ENCODE data around the gene CAPZB. TPM values are rescaled to one million over a fixed set of nuclear protein-coding genes. Genes with fewer than 3 reads are reported as not detected.

Gene CAPZB
- polyA plus RNA-seq, 1 of the 3 experiments (the other 2 are of a cell fraction): 122 TPM

- Histone ChIP-seq H3K9ac (no peak overlapping the region), H3K79me2 (ENCODE audit: insufficient read depth) (peaks cover 6% of the 10 kb centered on the region; the same call in 1 of the 2 replicates), H3F3A (replicated peaks; ENCODE audit: insufficient read depth) (no peaks in the 10 kb centered on the region), H3K4me2 (no peak overlapping the region), H3K36me3 (replicated peaks in 1 of 2; ENCODE audit: control insufficient read depth in 1 of 2, insufficient read depth in 2 of 2, low read length in 1 of 2) (peaks cover 11 to 57% of the 10 kb centered on the region in 2 experiments), H4K20me1 (ENCODE audit: insufficient read depth) (peaks cover 10% of the 10 kb centered on the region; the same call in 1 of the 2 replicates), H3K27ac (ENCODE audit: low read depth in 2 of 2, low read length in 1 of 2) (peak overlapping the region in 1 of 2 experiments; percentile 80; a peak in 2 of 4 replicates), H3K4me3 (ENCODE audit: low read depth in 2 of 2, low read length in 1 of 2) (no peak overlapping the region), H3K9me3 (no peaks in the 10 kb centered on the region), H2AFZ (ENCODE audit: low read depth) (no peak overlapping the region), H3K27me3 (ENCODE audit: insufficient read depth) (no peaks in the 10 kb centered on the region), H3K4me1 (ENCODE audit: control insufficient read depth in 1 of 2, insufficient read depth in 2 of 2, low read depth in 1 of 2, low read length in 1 of 2) (peaks cover 0 to 65% of the 10 kb centered on the region in 2 experiments; a peak in 1 of 4 replicates), H3K9me2 (no peaks in the 10 kb centered on the region)
- no peak for DNase-seq
- ChIA-PET CTCF (interaction anchor here (0.6 to 13.7 kb wide), 21 partner anchors 11 to 322 kb away, joined by 3 to 235 read pairs (median 5); partner anchors contain the start of gene NBL1), POLR2A (no interaction called here)
- no peak for TF ChIP-seq GATA2 (CRISPR knock-in tag; IDR thresholded peaks at IDR 0.05)
- 95% methylated on average over 4 of the region's 8 CpGs for WGBS (ENCODE audit: low lambda C conversion rate)
Observed at GRCh38 chr1:19345391-19345790, 139.9 kb downstream of the CAPZB start.

GRCh38 chr1:19344831-19345230 lies 140.5 kb downstream of the CAPZB start:
- no peaks in the 10 kb centered on the region for H3K27me3 ChIP-seq (ENCODE audit: insufficient read depth)
- peaks cover 0 to 69% of the 10 kb centered on the region in 2 experiments; a peak in 1 of 4 replicates for H3K4me1 ChIP-seq (ENCODE audit: control insufficient read depth in 1 of 2, insufficient read depth in 2 of 2, low read depth in 1 of 2, low read length in 1 of 2)
- H3K27ac ChIP-seq (ENCODE audit: low read depth in 2 of 2, low read length in 1 of 2): peak overlapping the region in 1 of 2 experiments; percentile 80; a peak in 2 of 4 replicates
- H3F3A ChIP-seq (replicated peaks; ENCODE audit: insufficient read depth): no peaks in the 10 kb centered on the region
- no peaks in the 10 kb centered on the region for H3K9me3 ChIP-seq
- CTCF ChIA-PET: interaction anchor here (0.6 to 13.7 kb wide), 35 partner anchors 9 to 437 kb away, joined by 3 to 235 read pairs (median 5); partner anchors contain the start of gene NBL1
- peaks cover 11 to 56% of the 10 kb centered on the region in 2 experiments for H3K36me3 ChIP-seq (replicated peaks in 1 of 2; ENCODE audit: control insufficient read depth in 1 of 2, insufficient read depth in 2 of 2, low read length in 1 of 2)
- no peak overlapping the region for H3K9ac ChIP-seq
- no peaks in the 10 kb centered on the region for H3K9me2 ChIP-seq
- no peak overlapping the region for H2AFZ ChIP-seq (ENCODE audit: low read depth)
- no peak overlapping the region for H3K4me3 ChIP-seq (ENCODE audit: low read depth in 2 of 2, low read length in 1 of 2)
- WGBS (ENCODE audit: low lambda C conversion rate): 90% methylated on average over 6 of the region's 11 CpGs
- no peak for TF ChIP-seq MEF2A (IDR thresholded peaks at IDR 0.05; ENCODE audit: borderline replicate concordance, low read depth)
- TF ChIP-seq, protein P1, sequence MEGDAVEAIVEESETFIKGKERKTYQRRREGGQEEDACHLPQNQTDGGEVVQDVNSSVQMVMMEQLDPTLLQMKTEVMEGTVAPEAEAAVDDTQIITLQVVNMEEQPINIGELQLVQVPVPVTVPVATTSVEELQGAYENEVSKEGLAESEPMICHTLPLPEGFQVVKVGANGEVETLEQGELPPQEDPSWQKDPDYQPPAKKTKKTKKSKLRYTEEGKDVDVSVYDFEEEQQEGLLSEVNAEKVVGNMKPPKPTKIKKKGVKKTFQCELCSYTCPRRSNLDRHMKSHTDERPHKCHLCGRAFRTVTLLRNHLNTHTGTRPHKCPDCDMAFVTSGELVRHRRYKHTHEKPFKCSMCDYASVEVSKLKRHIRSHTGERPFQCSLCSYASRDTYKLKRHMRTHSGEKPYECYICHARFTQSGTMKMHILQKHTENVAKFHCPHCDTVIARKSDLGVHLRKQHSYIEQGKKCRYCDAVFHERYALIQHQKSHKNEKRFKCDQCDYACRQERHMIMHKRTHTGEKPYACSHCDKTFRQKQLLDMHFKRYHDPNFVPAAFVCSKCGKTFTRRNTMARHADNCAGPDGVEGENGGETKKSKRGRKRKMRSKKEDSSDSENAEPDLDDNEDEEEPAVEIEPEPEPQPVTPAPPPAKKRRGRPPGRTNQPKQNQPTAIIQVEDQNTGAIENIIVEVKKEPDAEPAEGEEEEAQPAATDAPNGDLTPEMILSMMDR (IDR thresholded peaks at IDR 0.05): no peak
- no peak for TF ChIP-seq NFIC (IDR thresholded peaks at IDR 0.05; ENCODE audit: borderline replicate concordance)
- no peak for TF ChIP-seq TAF1 (IDR thresholded peaks at IDR 0.05; ENCODE audit: borderline replicate concordance, low read depth, low read length)
- no peak for TF ChIP-seq JUND (IDR thresholded peaks at IDR 0.05)
- TF ChIP-seq, protein P2, sequence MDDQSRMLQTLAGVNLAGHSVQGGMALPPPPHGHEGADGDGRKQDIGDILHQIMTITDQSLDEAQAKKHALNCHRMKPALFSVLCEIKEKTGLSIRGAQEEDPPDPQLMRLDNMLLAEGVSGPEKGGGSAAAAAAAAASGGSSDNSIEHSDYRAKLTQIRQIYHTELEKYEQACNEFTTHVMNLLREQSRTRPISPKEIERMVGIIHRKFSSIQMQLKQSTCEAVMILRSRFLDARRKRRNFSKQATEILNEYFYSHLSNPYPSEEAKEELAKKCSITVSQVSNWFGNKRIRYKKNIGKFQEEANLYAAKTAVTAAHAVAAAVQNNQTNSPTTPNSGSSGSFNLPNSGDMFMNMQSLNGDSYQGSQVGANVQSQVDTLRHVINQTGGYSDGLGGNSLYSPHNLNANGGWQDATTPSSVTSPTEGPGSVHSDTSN (IDR thresholded peaks at IDR 0.05): no peak
- no peak for TF ChIP-seq FOXJ3 (CRISPR knock-in tag; IDR thresholded peaks at IDR 0.05)
- TF ChIP-seq, protein P3, sequence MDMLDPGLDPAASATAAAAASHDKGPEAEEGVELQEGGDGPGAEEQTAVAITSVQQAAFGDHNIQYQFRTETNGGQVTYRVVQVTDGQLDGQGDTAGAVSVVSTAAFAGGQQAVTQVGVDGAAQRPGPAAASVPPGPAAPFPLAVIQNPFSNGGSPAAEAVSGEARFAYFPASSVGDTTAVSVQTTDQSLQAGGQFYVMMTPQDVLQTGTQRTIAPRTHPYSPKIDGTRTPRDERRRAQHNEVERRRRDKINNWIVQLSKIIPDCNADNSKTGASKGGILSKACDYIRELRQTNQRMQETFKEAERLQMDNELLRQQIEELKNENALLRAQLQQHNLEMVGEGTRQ (IDR thresholded peaks at IDR 0.05; ENCODE audit: borderline replicate concordance, low read depth, low read length): no peak
- no peak for TF ChIP-seq TCF12 (IDR thresholded peaks at IDR 0.05)
- TF ChIP-seq CHD2 (IDR thresholded peaks at IDR 0.05; ENCODE audit: low read length, partially characterized antibody): no peak
- TF ChIP-seq RFX5 (IDR thresholded peaks at IDR 0.05; ENCODE audit: low read length): no peak
- TF ChIP-seq EP300 (IDR thresholded peaks at IDR 0.05; ENCODE audit: borderline replicate concordance in 1 of 2, low read depth in 1 of 2, low read length in 1 of 2): no peak
- TF ChIP-seq FOXM1 (IDR thresholded peaks at IDR 0.05; ENCODE audit: low read depth): no peak
- TF ChIP-seq GATA2 (CRISPR knock-in tag; IDR thresholded peaks at IDR 0.05): no peak
- TF ChIP-seq GABPA (IDR thresholded peaks at IDR 0.05; ENCODE audit: low read depth): no peak
- POLR2A ChIA-PET: no interaction called here
- no peak for DNase-seq
- peaks cover 10% of the 10 kb centered on the region; the same call in 1 of the 2 replicates for H4K20me1 ChIP-seq (ENCODE audit: insufficient read depth)
- no peak overlapping the region for H3K4me2 ChIP-seq
- H3K79me2 ChIP-seq (ENCODE audit: insufficient read depth): peaks cover 6% of the 10 kb centered on the region; the same call in 1 of the 2 replicates

Measured in SK-N-SH (cell line).